ENCODE data around the gene CEP290.

The CEP290 gene

GRCh38 chr12:88058719-88059077, 83.2 kb downstream of the CEP290 start:
- Histone ChIP-seq H3K4me1 (ENCODE audit: control insufficient read depth, insufficient read depth, low read depth, low read length) (peaks cover 3% of the 10 kb centered on the region), H2BK120ac (ENCODE audit: low read depth, low read length) (no peak overlapping the region), H2BK15ac (ENCODE audit: low read depth, poor library complexity, severe bottlenecking) (no peak overlapping the region), H3K4me3 (ENCODE audit: insufficient read depth in 1 of 2, low read depth in 1 of 2, low read length in 2 of 2) (no peak overlapping the region), H3K23ac (ENCODE audit: low read length in 2 of 2) (no peak overlapping the region), H2BK12ac (ENCODE audit: low read length in 2 of 2) (no peak overlapping the region), H4K8ac (ENCODE audit: low read length) (no peak overlapping the region), H3K4ac (ENCODE audit: low read depth in 1 of 2, low read length in 2 of 2) (no peak overlapping the region), H3K14ac (ENCODE audit: low read length in 2 of 2) (no peak overlapping the region), H3K79me1 (replicated peaks; ENCODE audit: low read length, poor library complexity, severe bottlenecking) (no peaks in the 10 kb centered on the region), H3K4me2 (ENCODE audit: low read length, poor library complexity, severe bottlenecking) (no peak overlapping the region), H3K9ac (ENCODE audit: low read length) (peak overlapping the region; percentile 42), H2AFZ (ENCODE audit: low read depth, low read length) (no peak overlapping the region), H3K9me3 (ENCODE audit: control insufficient read depth, low read length) (no peaks in the 10 kb centered on the region), H3K27ac (ENCODE audit: low read length, poor library complexity, severe bottlenecking) (no peak overlapping the region), H2BK5ac (ENCODE audit: low read depth, low read length, poor library complexity, severe bottlenecking) (no peak overlapping the region), H3K27me3 (ENCODE audit: control insufficient read depth in 1 of 2, insufficient read depth in 1 of 2, low read length in 2 of 2) (no peaks in the 10 kb centered on the region), H4K91ac (ENCODE audit: low read length) (no peak overlapping the region), H3K36me3 (ENCODE audit: control insufficient read depth in 1 of 2, insufficient read depth in 2 of 2, low read depth in 1 of 2, low read length in 2 of 2) (peaks cover 4 to 58% of the 10 kb centered on the region in 2 experiments), H2AK5ac (ENCODE audit: low read length, severe bottlenecking) (no peak overlapping the region), H3K18ac (ENCODE audit: low read depth in 1 of 2, low read length in 2 of 2) (no peak overlapping the region)
- DNase-seq: no peak
- no CpG with 5 or more reads among the region's 1 CpG for WGBS

GRCh38 chr12:88057994-88058718, 83.7 kb downstream of the CEP290 start:
- Histone ChIP-seq H2BK15ac (ENCODE audit: low read depth, poor library complexity, severe bottlenecking) (no peak overlapping the region), H4K8ac (ENCODE audit: low read length) (no peak overlapping the region), H3K4me2 (ENCODE audit: low read length, poor library complexity, severe bottlenecking) (no peak overlapping the region), H3K14ac (ENCODE audit: low read length in 2 of 2) (no peak overlapping the region), H3K18ac (ENCODE audit: low read depth in 1 of 2, low read length in 2 of 2) (no peak overlapping the region), H3K36me3 (ENCODE audit: control insufficient read depth in 1 of 2, insufficient read depth in 2 of 2, low read depth in 1 of 2, low read length in 2 of 2) (peaks cover 4 to 57% of the 10 kb centered on the region in 2 experiments), H3K4ac (ENCODE audit: low read depth in 1 of 2, low read length in 2 of 2) (no peak overlapping the region), H3K9ac (ENCODE audit: low read length) (peak overlapping the region; percentile 42), H3K23ac (ENCODE audit: low read length in 2 of 2) (no peak overlapping the region), H3K4me1 (ENCODE audit: control insufficient read depth, insufficient read depth, low read depth, low read length) (peaks cover 3% of the 10 kb centered on the region), H3K27ac (ENCODE audit: low read length, poor library complexity, severe bottlenecking) (peak overlapping the region; percentile 24), H2BK12ac (ENCODE audit: low read length in 2 of 2) (no peak overlapping the region), H3K27me3 (ENCODE audit: control insufficient read depth in 1 of 2, insufficient read depth in 1 of 2, low read length in 2 of 2) (no peaks in the 10 kb centered on the region), H3K9me3 (ENCODE audit: control insufficient read depth, low read length) (no peaks in the 10 kb centered on the region), H3K4me3 (ENCODE audit: insufficient read depth in 1 of 2, low read depth in 1 of 2, low read length in 2 of 2) (no peak overlapping the region), H2AK5ac (ENCODE audit: low read length, severe bottlenecking) (no peak overlapping the region), H4K91ac (ENCODE audit: low read length) (no peak overlapping the region), H2BK5ac (ENCODE audit: low read depth, low read length, poor library complexity, severe bottlenecking) (no peak overlapping the region), H2BK120ac (ENCODE audit: low read depth, low read length) (no peak overlapping the region), H3K79me1 (replicated peaks; ENCODE audit: low read length, poor library complexity, severe bottlenecking) (no peaks in the 10 kb centered on the region), H2AFZ (ENCODE audit: low read depth, low read length) (no peak overlapping the region)
- over 99% methylated on average over 4 of the region's 4 CpGs for WGBS
- no peak for DNase-seq

GRCh38 chr12:88056571-88056970, 85.3 kb downstream of the CEP290 start:
- H3K79me1 ChIP-seq (replicated peaks; ENCODE audit: low read length, poor library complexity, severe bottlenecking): no peaks in the 10 kb centered on the region
- no peaks in the 10 kb centered on the region for H3K9me3 ChIP-seq (ENCODE audit: control insufficient read depth, low read length)
- no peaks in the 10 kb centered on the region for H3K27me3 ChIP-seq (ENCODE audit: control insufficient read depth in 1 of 2, insufficient read depth in 1 of 2, low read length in 2 of 2)
- H3K18ac ChIP-seq (ENCODE audit: low read depth in 1 of 2, low read length in 2 of 2): no peak overlapping the region
- no peak for DNase-seq
- WGBS: 100% methylated on average over 1 of the region's 2 CpGs
- H3K4me1 ChIP-seq (ENCODE audit: control insufficient read depth, insufficient read depth, low read depth, low read length): peaks cover 3% of the 10 kb centered on the region
- H3K9ac ChIP-seq (ENCODE audit: low read length): no peak overlapping the region
- H4K8ac ChIP-seq (ENCODE audit: low read length): no peak overlapping the region
- no peak overlapping the region for H4K91ac ChIP-seq (ENCODE audit: low read length)
- H3K23ac ChIP-seq (ENCODE audit: low read length in 2 of 2): no peak overlapping the region
- H2BK120ac ChIP-seq (ENCODE audit: low read depth, low read length): no peak overlapping the region
- no peak overlapping the region for H3K4ac ChIP-seq (ENCODE audit: low read depth in 1 of 2, low read length in 2 of 2)
- H3K36me3 ChIP-seq (ENCODE audit: control insufficient read depth in 1 of 2, insufficient read depth in 2 of 2, low read depth in 1 of 2, low read length in 2 of 2): peaks cover 4 to 63% of the 10 kb centered on the region in 2 experiments
- H2BK15ac ChIP-seq (ENCODE audit: low read depth, poor library complexity, severe bottlenecking): no peak overlapping the region
- no peak overlapping the region for H2AK5ac ChIP-seq (ENCODE audit: low read length, severe bottlenecking)
- H2BK5ac ChIP-seq (ENCODE audit: low read depth, low read length, poor library complexity, severe bottlenecking): no peak overlapping the region
- no peak overlapping the region for H3K14ac ChIP-seq (ENCODE audit: low read length in 2 of 2)
- H3K27ac ChIP-seq (ENCODE audit: low read length, poor library complexity, severe bottlenecking): peak overlapping the region; percentile 40
- no peak overlapping the region for H2BK12ac ChIP-seq (ENCODE audit: low read length in 2 of 2)
- no peak overlapping the region for H3K4me2 ChIP-seq (ENCODE audit: low read length, poor library complexity, severe bottlenecking)
- H3K4me3 ChIP-seq (ENCODE audit: insufficient read depth in 1 of 2, low read depth in 1 of 2, low read length in 2 of 2): no peak overlapping the region
- H2AFZ ChIP-seq (ENCODE audit: low read depth, low read length): no peak overlapping the region

GRCh38 chr12:88052686-88053085, 89.2 kb downstream of the CEP290 start:
- no peak overlapping the region for H3K4me2 ChIP-seq (ENCODE audit: low read length, poor library complexity, severe bottlenecking)
- no peak overlapping the region for H4K91ac ChIP-seq (ENCODE audit: low read length)
- no peak overlapping the region for H2AFZ ChIP-seq (ENCODE audit: low read depth, low read length)
- H3K23ac ChIP-seq (ENCODE audit: low read length in 2 of 2): no peak overlapping the region
- no peaks in the 10 kb centered on the region for H3K79me1 ChIP-seq (replicated peaks; ENCODE audit: low read length, poor library complexity, severe bottlenecking)
- H2AK5ac ChIP-seq (ENCODE audit: low read length, severe bottlenecking): no peak overlapping the region
- H3K4me1 ChIP-seq (ENCODE audit: control insufficient read depth, insufficient read depth, low read depth, low read length): no peaks in the 10 kb centered on the region
- DNase-seq: peak; percentile 41
- H4K8ac ChIP-seq (ENCODE audit: low read length): no peak overlapping the region
- peaks cover 0 to 79% of the 10 kb centered on the region in 2 experiments for H3K36me3 ChIP-seq (ENCODE audit: control insufficient read depth in 1 of 2, insufficient read depth in 2 of 2, low read depth in 1 of 2, low read length in 2 of 2)
- H3K9ac ChIP-seq (ENCODE audit: low read length): no peak overlapping the region
- H3K9me3 ChIP-seq (ENCODE audit: control insufficient read depth, low read length): no peaks in the 10 kb centered on the region
- H3K4me3 ChIP-seq (ENCODE audit: insufficient read depth in 1 of 2, low read depth in 1 of 2, low read length in 2 of 2): no peak overlapping the region
- no peak overlapping the region for H2BK12ac ChIP-seq (ENCODE audit: low read length in 2 of 2)
- no peak overlapping the region for H3K18ac ChIP-seq (ENCODE audit: low read depth in 1 of 2, low read length in 2 of 2)
- H3K27me3 ChIP-seq (ENCODE audit: control insufficient read depth in 1 of 2, insufficient read depth in 1 of 2, low read length in 2 of 2): no peaks in the 10 kb centered on the region
- no peak overlapping the region for H3K4ac ChIP-seq (ENCODE audit: low read depth in 1 of 2, low read length in 2 of 2)
- no peak overlapping the region for H2BK15ac ChIP-seq (ENCODE audit: low read depth, poor library complexity, severe bottlenecking)
- no CpG with 5 or more reads among the region's 1 CpG for WGBS
- H2BK5ac ChIP-seq (ENCODE audit: low read depth, low read length, poor library complexity, severe bottlenecking): no peak overlapping the region
- H3K27ac ChIP-seq (ENCODE audit: low read length, poor library complexity, severe bottlenecking): no peak overlapping the region
- no peak overlapping the region for H3K14ac ChIP-seq (ENCODE audit: low read length in 2 of 2)
- H2BK120ac ChIP-seq (ENCODE audit: low read depth, low read length): no peak overlapping the region
